DMS53 treated with DMSO at 0.1 percent for 48 hours (cell line): ENCODE results near the gene DTD1.

Source experiments
- DNase-seq: peaks from one replicate; lab custom pipeline; 2025; ENCODE audit not compliant: unreplicated experiment; lab: John Stamatoyannopoulos, UW

The DTD1 gene

DNA sequence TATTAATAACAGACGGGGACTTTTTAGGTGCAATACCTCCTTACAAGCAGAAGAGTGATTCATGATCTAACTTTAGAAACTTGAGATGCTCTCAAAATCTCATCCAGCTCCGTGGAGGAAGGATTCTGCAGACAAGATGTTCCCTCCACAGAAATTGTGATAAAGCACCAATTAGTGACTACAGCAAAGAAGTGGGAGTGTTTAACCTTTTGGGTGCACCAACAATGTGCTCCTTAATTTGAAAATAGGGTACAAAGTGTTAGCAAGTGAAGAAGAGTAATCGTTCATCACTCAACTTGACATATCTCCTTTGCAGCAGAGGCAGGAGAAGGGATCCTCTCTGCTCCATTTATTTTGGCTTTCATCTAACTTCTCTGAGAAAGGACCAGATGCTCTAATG is 202.9 kb downstream of the DTD1 start:
- DNase-seq, result no peak

DNA sequence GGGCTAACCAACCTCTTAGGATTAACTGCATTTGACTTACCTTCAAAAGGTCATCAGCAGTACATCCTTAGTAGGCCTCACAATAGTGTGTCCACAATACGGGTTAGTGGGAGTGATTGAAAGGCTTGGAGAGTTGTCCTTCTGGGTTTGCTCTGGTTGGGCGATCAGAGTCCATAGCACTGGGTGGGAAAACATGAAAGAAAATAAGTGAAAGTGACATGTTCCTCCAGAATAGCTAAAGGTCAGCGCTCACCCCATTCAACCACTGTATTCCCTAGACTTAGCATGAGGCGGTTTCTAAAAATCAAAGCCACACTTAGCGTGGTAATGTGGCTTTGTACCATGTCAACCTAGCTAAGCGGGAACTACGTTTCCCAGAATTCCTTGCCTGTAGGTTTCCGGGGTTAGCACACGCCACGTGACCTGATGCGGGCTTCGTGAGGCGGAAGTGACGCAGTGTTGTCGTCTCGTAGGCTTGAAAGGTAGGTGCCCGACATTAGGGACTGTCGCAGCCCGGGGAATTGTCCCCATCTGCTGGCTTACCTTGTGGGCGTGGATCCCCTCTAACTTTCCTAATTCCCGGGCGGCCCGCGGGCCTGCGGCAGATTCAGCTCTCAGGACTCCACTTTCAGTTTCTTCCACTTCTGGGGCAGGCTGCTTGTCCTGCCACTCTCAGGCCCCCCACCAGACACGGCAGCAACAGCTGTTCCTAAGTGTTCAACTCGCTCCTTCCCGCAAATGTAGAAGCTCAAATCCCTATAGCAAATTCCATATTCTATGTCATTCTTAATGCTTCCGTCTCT is 206.0 kb downstream of the DTD1 start:
- peak; percentile 90 for DNase-seq

GRCh38 chr20:18794428-18794787 is 206.6 kb downstream of the DTD1 start:
- no peak for DNase-seq

- no peak for DNase-seq
Observed at GRCh38 chr20:18795366-18795765, 207.5 kb downstream of the DTD1 start.

- DNase-seq, result no peak
Observed at GRCh38 chr20:18796282-18796833, 208.5 kb downstream of the DTD1 start.

- no peak for DNase-seq
Observed at GRCh38 chr20:18801516-18801915, 213.7 kb downstream of the DTD1 start.

GRCh38 chr20:18802012-18802634 is 214.3 kb downstream of the DTD1 start:
- no peak for DNase-seq

DNA sequence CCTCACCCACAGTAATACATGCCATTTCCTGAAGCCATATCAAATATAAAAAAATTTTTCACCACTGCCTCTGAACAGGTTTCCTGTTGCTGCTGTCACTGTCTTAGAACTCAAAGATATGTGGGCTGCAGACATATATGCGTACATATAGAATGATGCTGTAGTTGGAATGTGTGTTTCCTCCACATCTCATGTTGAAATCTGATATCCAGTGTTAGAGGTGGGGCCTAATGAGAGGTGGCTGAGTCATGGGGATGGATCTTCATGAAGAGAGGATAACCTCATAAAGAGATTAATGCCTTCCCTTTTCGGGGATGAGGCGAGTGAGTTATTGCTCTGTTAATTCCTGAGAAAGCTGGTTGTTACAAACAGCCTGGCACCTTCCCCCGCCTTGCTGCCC is 218.0 kb downstream of the DTD1 start:
- DNase-seq, result peak; percentile 27

DNA sequence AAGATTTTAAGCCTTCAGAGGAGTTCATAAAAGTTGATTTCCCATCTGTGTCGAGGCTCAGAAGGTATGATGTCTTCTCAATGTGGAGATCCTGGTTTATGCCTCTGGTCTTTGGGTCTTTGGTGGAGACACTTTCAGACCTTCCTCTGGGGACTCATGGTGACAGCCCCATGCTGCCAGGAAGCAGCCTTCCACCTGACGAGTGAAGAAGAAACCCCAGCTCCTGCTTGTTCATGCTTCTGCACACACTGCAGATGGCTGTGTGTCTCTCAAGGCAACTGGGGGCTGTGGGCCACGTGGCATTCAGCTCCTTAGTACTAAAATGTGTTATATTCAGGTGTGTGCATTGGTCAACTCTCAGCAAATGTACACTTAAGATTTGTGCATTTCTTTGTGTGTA is 220.9 kb downstream of the DTD1 start:
- no peak for DNase-seq

DNA sequence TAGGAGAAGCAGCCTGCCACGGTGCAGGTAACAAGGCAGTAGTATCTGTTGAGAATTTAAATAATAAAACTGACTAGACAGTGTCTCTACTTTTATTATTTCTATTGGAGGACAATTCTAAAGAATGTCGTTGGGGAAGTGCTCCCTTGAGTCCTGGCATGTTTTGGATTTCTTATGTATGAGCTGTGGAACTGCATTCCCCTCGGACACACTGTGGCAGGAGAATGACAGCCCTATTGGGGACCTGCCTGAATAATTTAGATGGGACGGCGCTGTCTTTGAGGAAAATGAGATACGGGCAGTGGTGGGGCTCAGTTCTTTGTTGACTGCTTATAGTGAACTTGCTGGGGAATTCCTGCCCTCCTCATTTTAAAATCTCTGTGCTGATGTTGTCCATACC is 223.3 kb downstream of the DTD1 start:
- DNase-seq, result no peak

DNA sequence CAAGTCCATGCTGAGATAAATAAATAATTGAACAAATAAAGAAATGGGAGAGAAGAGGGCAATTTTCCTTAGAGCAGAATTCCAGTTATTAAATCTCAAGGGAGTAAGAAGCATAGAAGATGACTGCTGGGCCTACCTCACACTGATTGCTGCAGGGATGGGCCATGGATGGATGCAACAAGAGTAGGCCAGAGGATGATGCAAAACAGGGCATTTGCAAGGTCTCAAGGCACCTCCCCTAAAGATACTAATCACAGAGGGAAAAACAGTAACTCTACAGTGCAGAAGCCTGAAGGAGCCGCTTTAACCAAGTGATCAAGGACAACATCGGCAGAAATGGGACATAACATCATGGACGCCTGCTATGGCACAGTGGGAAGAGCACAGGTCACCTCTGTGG is 224.1 kb downstream of the DTD1 start:
- no peak for DNase-seq

DNA sequence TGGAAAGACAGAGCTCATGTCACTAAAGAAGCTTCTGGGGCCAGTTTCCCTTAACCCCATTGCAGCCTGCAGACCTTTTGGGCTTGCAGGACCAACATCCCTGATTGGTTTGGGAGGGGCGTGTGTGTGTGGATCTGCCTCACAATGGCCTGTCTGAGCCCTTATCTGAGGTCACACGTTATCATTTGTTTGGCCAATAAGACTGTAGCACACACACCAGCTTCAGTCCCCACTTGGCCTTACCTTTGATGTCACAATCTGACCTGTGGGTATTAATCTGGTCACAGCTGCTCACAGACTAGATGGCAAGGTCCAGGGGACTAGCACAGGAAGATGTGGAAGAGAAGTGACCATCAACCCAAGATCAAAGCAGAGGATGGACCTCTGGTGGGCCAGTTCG is 225.6 kb downstream of the DTD1 start, which contains the start of gene SCP2D1:
Gene SCP2D1 (plus strand): TSS at position 301 of the 400 bp plus-strand sequence. CDS start 33 bp downstream, at position 334.
- no peak for DNase-seq

DNA sequence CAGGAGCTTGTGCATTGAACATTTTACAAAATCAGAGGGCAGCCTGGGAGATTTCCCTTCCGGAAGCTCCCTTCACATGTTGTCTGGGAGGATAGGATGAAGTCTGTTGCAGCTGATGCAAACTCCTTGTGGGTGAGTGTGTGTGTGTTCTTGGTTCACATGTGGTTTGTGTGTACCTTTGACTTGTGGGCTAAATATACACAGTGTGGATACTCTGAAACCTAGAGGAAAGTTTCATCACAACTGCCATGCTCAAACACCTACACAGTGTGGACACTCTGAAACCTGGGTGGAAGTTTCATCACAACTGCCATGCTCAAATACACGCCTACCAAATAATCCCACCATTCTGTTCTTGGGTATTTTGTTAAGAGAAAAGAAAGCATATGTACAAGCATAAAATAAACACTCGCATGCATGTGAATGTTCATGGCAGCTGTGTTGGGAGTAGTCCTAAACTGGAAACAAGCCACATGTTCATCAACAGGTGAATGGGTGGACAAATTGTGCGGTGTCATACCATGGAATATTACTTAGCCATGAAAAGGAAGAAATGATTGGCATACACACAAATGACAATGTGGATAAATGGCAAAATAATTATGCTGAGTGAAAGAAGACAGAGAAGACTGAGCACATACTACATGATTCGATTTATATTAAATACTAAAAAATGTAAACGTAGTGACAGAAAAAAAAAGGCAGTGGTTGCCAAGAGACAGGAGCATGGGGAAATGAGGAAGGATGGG is 227.5 kb downstream of the DTD1 start:
- no peak for DNase-seq
